A549 (cell line): Measurements from ENCODE around the gene CTRL.

Experiments
- BCL3 ChIP-seq: fragments of >200 bp; sonication (Bioruptor Twin); formaldehyde crosslinking; IDR thresholded peaks from 3 replicates; pipeline ENCODE4 v1.6.1; 2016
- BHLHE40 ChIP-seq: IDR thresholded peaks from 2 replicates; pipeline ENCODE4 v1.6.1; 2012; ENCODE audit warnings: low read depth, low read length, inconsistent platforms
- CTCF ChIP-seq: fragments of >200 bp; sonication (Bioruptor Twin); formaldehyde crosslinking; IDR thresholded peaks from 3 replicates; pipeline ENCODE4 v1.5.1; 2016
- EP300 ChIP-seq, 2 experiments: fragments of >200 bp; sonication (Bioruptor Twin); formaldehyde crosslinking; IDR thresholded peaks; 2 replicates in 1 of 2; 3 replicates in 1 of 2; pipeline ENCODE4 v1.6.1; 2016 to 2017
- ESRRA ChIP-seq: fragments of 150-350 bp; IDR thresholded peaks from 2 replicates; pipeline ENCODE4 v1.6.1; 2014; ENCODE audit warnings: mild to moderate bottlenecking, low read length, borderline replicate concordance
- HDAC2 ChIP-seq: fragments of 200-600 bp; sonication (generic); IDR thresholded peaks from 2 replicates; pipeline ENCODE4 v1.6.1; 2016
- JUN ChIP-seq, 2 experiments: fragments of >200 bp; sonication (Bioruptor Twin); formaldehyde crosslinking; IDR thresholded peaks; 2 replicates in 1 of 2; 3 replicates in 1 of 2; pipeline ENCODE4 v1.6.1; 2016 to 2017
- NR3C1 ChIP-seq: fragments of >200 bp; sonication (Bioruptor Twin); formaldehyde crosslinking; IDR thresholded peaks from 3 replicates; pipeline ENCODE4 v1.6.1; 2017
- RCOR1 ChIP-seq: fragments of 150-350 bp; IDR thresholded peaks from 2 replicates; pipeline ENCODE4 v1.6.1; 2014; ENCODE audit warnings: antibody characterized with exemption, low read length, low read depth
- REST ChIP-seq: fragments of 200-600 bp; sonication (generic); IDR thresholded peaks from 2 replicates; pipeline ENCODE4 v1.6.1; 2016; ENCODE audit warnings: antibody characterized with exemption, mild to moderate bottlenecking, moderate library complexity
- RFX5 ChIP-seq: fragments of 450-650 bp; IDR thresholded peaks from 2 replicates; pipeline ENCODE4 v1.7.1; 2014; ENCODE audit warnings: antibody characterized with exemption, mild to moderate bottlenecking, moderate library complexity
- SREBF2 ChIP-seq: fragments of 450-650 bp; IDR thresholded peaks from 2 replicates; pipeline ENCODE4 v1.6.1; 2014; ENCODE audit warnings: mild to moderate bottlenecking, moderate library complexity
- ZSCAN20 ChIP-seq: fragments of 250-450 bp; sonication (Bioruptor Pico); IDR thresholded peaks from 2 replicates; pipeline ENCODE4 v1.8.0; 2022; ENCODE audit warnings: mild to moderate bottlenecking, moderate library complexity

- peak; percentile 87 for TF ChIP-seq CTCF
- TF ChIP-seq ESRRA = no peak
- no peak for TF ChIP-seq REST
- peak in 1 of 2 experiments; percentile 36; a peak in 1 of 5 replicates for TF ChIP-seq JUN (IDR thresholded peaks at IDR 0.05)
- TF ChIP-seq BHLHE40 = no peak
- TF ChIP-seq RCOR1 = no peak
- TF ChIP-seq BCL3 = no peak
- TF ChIP-seq RFX5 = no peak
- no peak for TF ChIP-seq EP300 (IDR thresholded peaks at IDR 0.05)
- no peak for TF ChIP-seq NR3C1
- TF ChIP-seq ZSCAN20 = no peak
- no peak for TF ChIP-seq HDAC2
- no peak for TF ChIP-seq SREBF2
Observed at GRCh38 chr16:67928561-67929364, 2.9 kb downstream of the CTRL start.
